Suprapubic skin (tissue), 4 donors: ENCODE results near the gene DRC1.

ENCODE experiments used
- POLR2A ChIP-seq, 2 donors: fragments of 450-650 bp; IDR thresholded peaks; one replicate each; pipeline ENCODE4 v1.6.1; 2017; ENCODE audit warnings: antibody characterized with exemption in 2 of 2, mild to moderate bottlenecking in 2 of 2, moderate library complexity in 2 of 2
- POLR2AphosphoS5 ChIP-seq, 3 donors: sonication (generic); formaldehyde crosslinking; IDR thresholded peaks; one replicate each; pipeline ENCODE4 v1.6.1; 2017; ENCODE audit warnings: antibody characterized with exemption in 3 of 3

DNA sequence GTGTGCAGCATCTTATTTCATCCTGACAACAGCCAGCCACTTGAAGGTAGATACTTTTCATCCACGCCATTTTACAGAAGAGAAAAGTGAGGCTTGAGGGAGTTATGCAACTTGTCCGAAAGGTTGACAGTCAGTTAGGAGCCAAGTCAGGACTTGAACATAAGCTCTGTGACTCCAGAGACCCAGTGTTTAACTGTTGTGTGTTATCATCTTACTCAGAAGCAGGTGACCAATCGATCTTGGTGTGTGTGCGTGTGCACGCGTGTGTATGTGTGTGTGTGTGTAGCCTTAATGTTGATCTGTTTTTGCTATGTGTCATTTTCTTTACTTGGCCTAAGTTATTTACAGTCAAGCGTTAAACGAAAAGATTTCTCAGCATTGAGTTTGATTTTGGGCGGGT, 22.0 kb downstream of the DRC1 start:
- TF ChIP-seq POLR2AphosphoS5 (IDR thresholded peaks at IDR 0.05), result no peak
- TF ChIP-seq POLR2A (IDR thresholded peaks at IDR 0.05), result no peak
